Stimulated activated effector memory CD8-positive, alpha-beta T cell treated with anti-CD3 and anti-CD28 coated beads, Interleukin-12 subunit alpha, Interleukin-12 subunit beta, amount 100 ng/mL, for 72 hours (primary cell): ENCODE data around the gene C17orf75.
"Not testable (repeated sequence)": the region's sequence is repeated elsewhere in the genome, so short reads cannot be mapped to it uniquely, and the experiment has no call there.

Source experiments
- ATAC-seq: fragments of 150-1000 bp; cut with Tn5 transposase; 2 replicates; pipeline ENCODE4 v1.10.0; 2021
- DNase-seq, 2 donors: peaks; one replicate each; pipeline ENCODE4 v3.0.0; 2021 to 2022; ENCODE audit warnings: low spot score in 2 of 2
- H3K27ac Mint-ChIP-seq: one replicate; pipeline ENCODE4 v1.8.0; 2022; ENCODE audit warnings: mild to moderate bottlenecking, mixed read lengths
- H3K36me3 Mint-ChIP-seq: one replicate; pipeline ENCODE4 v1.8.0; 2022; ENCODE audit warnings: mild to moderate bottlenecking, mixed read lengths
- H3K4me1 Mint-ChIP-seq: one replicate; pipeline ENCODE4 v1.8.0; 2022; ENCODE audit warnings: mixed read lengths
- H3K4me3 Mint-ChIP-seq: one replicate; pipeline ENCODE4 v1.8.0; 2022; ENCODE audit warnings: mild to moderate bottlenecking, mixed read lengths
- H3K9me3 Mint-ChIP-seq: one replicate; pipeline ENCODE4 v1.8.0; 2022; ENCODE audit warnings: mixed read lengths

The C17orf75 gene

GRCh38 chr17:32341857-32342602, at the start of gene C17orf75:
Gene C17orf75, minus strand, starts transcription at chr17:32342173. Its CDS starts 34 bp downstream, at chr17:32342139.
- peak within 1 kb of the TSS; percentile 95 for H3K27ac Mint-ChIP-seq
- peak within 1 kb of the TSS; percentile 98 for H3K4me3 Mint-ChIP-seq
- H3K9me3 Mint-ChIP-seq: no peaks in the 10 kb centered on the region

DNA sequence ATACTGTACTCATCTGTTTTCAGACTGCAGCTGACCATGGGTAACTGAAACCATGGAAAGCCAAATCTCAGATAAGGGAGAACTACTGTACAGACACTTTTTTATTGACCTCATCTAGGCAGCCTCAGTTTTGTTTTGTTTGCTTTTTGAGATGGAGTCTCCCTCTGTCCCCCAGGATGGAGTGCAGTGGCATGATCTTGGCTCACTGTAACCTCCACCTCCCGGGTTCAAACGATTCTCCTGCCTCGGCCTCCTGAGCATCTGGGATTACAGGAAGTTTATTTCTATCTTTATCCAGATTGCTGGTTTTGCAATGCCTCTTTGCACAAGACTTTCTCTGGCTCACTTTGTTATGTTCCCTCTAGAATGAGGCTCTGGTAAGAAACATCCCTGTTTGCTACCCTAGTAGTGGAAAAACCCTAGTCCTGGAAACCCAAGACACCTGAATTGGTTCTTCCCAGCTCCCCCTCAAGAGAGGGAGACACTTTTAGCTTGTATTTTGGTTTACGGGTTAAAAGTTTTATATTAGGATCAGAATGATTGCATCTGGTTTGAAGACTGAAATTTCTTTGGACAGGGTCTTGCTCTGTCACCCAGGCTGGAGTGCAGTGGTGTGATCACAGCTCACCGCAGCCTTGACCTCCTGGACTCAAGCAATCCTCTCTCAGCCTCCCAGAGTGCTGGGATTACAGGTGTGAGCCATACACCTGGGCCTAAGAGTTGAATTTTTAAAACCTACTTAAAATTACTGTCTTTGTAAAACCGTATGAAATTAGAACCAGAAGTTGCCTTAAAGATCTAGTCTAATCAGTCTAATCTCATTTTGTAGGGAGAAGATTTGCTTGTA, 46.9 kb upstream of the C17orf75 start:
- ATAC-seq: no peak
- H3K4me3 Mint-ChIP-seq: no peak overlapping the region
- DNase-seq: no peak
- no peaks in the 10 kb centered on the region for H3K4me1 Mint-ChIP-seq
- H3K27ac Mint-ChIP-seq: no peak overlapping the region
- no peaks in the 10 kb centered on the region for H3K9me3 Mint-ChIP-seq
- peaks cover 61% of the 10 kb centered on the region for H3K36me3 Mint-ChIP-seq

More at GRCh38 chr17:32341857-32342602, at the start of gene C17orf75:
- ATAC-seq: peak; percentile 93
- peaks cover 10% of the 10 kb centered on the region for H3K4me1 Mint-ChIP-seq
- peaks cover 36% of the 10 kb centered on the region for H3K36me3 Mint-ChIP-seq
- DNase-seq: peak; percentile 69 to 92

GRCh38 chr17:32388128-32388527, 46.2 kb upstream of the C17orf75 start:
- H3K4me1 Mint-ChIP-seq, ATAC-seq, H3K27ac Mint-ChIP-seq, H3K9me3 Mint-ChIP-seq, H3K4me3 Mint-ChIP-seq, DNase-seq: not testable (repeated sequence)
- peaks cover 66% of the 10 kb centered on the region for H3K36me3 Mint-ChIP-seq

- no peak for DNase-seq
- ATAC-seq: peak; percentile 77
- peaks cover 6% of the 10 kb centered on the region for H3K4me1 Mint-ChIP-seq
- no peaks in the 10 kb centered on the region for H3K9me3 Mint-ChIP-seq
- no peak overlapping the region for H3K27ac Mint-ChIP-seq
- peaks cover 79% of the 10 kb centered on the region for H3K36me3 Mint-ChIP-seq
- H3K4me3 Mint-ChIP-seq: no peak overlapping the region
Measured at GRCh38 chr17:32386844-32387243, 44.9 kb upstream of the C17orf75 start.

DNA sequence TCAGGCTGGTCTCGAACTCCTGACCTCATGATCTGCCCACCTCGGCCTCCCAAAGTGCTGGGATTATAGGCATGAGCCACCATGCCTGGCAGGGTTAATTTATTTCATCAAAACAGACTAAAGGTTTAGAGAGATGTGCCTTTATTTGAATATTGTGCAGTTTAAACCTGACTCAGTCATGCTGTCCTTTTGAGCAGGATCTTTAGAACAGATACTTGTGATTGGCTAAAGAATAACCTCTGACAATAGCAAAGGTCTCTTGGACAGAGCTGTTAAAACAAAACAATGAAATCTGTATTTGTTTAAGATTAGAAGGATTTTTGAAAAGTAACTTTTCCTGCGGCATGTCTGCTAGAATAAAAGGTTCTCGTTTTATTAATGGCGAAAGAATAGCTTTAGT, 44.0 kb upstream of the C17orf75 start:
- Mint-ChIP-seq H3K9me3 (no peaks in the 10 kb centered on the region), H3K36me3 (peaks cover 80% of the 10 kb centered on the region), H3K4me1 (peaks cover 6% of the 10 kb centered on the region), H3K4me3 (no peak overlapping the region), H3K27ac (no peak overlapping the region)
- DNase-seq (no peak), ATAC-seq (no peak)

DNA sequence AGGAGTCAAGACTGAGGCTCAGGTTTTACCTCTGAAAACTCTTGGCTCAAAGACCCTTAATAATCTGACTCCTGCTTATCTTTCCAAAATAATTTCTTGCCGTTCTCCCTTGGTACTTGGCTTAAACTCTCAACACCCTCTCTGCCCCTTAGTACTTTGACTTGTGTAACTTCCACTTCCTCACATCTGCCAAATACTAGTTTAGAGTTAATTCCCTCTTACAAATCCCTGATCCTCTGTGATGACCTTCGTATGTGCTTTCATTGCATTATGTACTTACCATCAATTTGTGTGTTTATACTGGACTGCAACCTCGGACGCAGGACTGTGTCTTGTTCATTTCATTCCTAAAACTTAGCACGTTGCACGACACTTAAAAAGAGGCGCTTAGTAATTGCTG, 43.1 kb upstream of the C17orf75 start:
- ATAC-seq: no peak
- no peak for DNase-seq
- no peak overlapping the region for H3K27ac Mint-ChIP-seq
- H3K4me1 Mint-ChIP-seq: peaks cover 6% of the 10 kb centered on the region
- no peak overlapping the region for H3K4me3 Mint-ChIP-seq
- H3K9me3 Mint-ChIP-seq: no peaks in the 10 kb centered on the region
- peaks cover 81% of the 10 kb centered on the region for H3K36me3 Mint-ChIP-seq

- no peaks in the 10 kb centered on the region for H3K9me3 Mint-ChIP-seq
- ATAC-seq (no peak), DNase-seq (no peak)
- no peak overlapping the region for H3K4me3 Mint-ChIP-seq
- no peak overlapping the region for H3K27ac Mint-ChIP-seq
- peaks cover 6% of the 10 kb centered on the region for H3K4me1 Mint-ChIP-seq
- H3K36me3 Mint-ChIP-seq: peaks cover 88% of the 10 kb centered on the region
Measured at GRCh38 chr17:32383926-32384434, 42.0 kb upstream of the C17orf75 start.

- peaks cover 6% of the 10 kb centered on the region for H3K4me1 Mint-ChIP-seq
- no peaks in the 10 kb centered on the region for H3K9me3 Mint-ChIP-seq
- DNase-seq (no peak), ATAC-seq (no peak)
- peak overlapping the region; percentile 17 for H3K27ac Mint-ChIP-seq
- H3K4me3 Mint-ChIP-seq: no peak overlapping the region
- H3K36me3 Mint-ChIP-seq: peaks cover 89% of the 10 kb centered on the region
Measured at GRCh38 chr17:32382526-32383223, 40.7 kb upstream of the C17orf75 start.

DNA sequence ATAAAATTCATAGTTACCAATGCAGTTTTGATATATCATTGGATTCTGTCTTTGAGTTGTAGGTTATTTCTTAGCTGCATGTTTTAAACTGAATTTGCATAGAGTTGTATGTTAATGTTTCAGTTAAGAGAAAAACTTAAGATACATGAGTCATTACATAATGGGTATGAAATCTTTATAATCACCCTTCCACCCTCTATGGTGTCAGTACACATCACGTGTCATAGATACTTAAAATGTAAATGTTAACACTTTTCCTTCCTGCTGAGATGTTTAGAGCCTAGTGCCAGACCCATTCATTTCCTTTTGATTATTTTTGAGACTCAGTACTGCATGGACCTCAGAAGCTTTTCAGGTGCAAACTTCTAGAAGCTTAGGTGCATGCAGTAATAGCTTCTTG, 28.5 kb upstream of the C17orf75 start:
- ATAC-seq: no peak
- H3K4me3 Mint-ChIP-seq: no peak overlapping the region
- H3K4me1 Mint-ChIP-seq: peaks cover 16% of the 10 kb centered on the region

DNA sequence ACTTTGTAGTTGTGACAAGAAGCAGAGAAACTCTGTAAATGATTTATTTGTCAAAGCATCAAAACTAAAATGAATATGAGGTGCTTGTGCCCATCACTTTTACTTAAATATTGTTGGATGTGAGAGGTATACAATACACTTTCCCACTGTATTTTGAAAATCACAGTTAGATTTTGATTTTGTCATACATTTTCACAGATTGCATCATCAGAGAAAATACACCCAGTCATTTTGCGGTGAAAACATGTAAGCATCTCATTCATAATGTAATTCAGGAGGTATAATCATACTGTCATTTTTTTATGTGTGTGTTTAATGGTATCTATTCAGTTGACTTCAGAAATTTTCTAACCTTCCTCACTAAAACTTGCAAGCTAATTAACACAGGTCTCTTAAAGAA, 19.3 kb upstream of the C17orf75 start:
- H3K9me3 Mint-ChIP-seq: no peaks in the 10 kb centered on the region
- peaks cover 23% of the 10 kb centered on the region for H3K4me1 Mint-ChIP-seq
- DNase-seq (no peak), ATAC-seq (no peak)
- peaks cover 100% of the 10 kb centered on the region for H3K36me3 Mint-ChIP-seq
- H3K27ac Mint-ChIP-seq: no peak overlapping the region
- H3K4me3 Mint-ChIP-seq: no peak overlapping the region

More for the DNA sequence above, 28.5 kb upstream of the C17orf75 start:
- Mint-ChIP-seq H3K36me3 (peaks cover 100% of the 10 kb centered on the region), H3K9me3 (no peaks in the 10 kb centered on the region), H3K27ac (no peak overlapping the region)
- no peak for DNase-seq

GRCh38 chr17:32357615-32358014, 15.6 kb upstream of the C17orf75 start:
- Mint-ChIP-seq H3K9me3 (no peaks in the 10 kb centered on the region), H3K27ac (no peak overlapping the region), H3K36me3 (peaks cover 100% of the 10 kb centered on the region), H3K4me1 (peaks cover 42% of the 10 kb centered on the region), H3K4me3 (no peak overlapping the region)
- no peak for ATAC-seq
- DNase-seq: no peak

- H3K27ac Mint-ChIP-seq: no peak overlapping the region
- H3K36me3 Mint-ChIP-seq: peaks cover 100% of the 10 kb centered on the region
- no peak for DNase-seq
Measured at GRCh38 chr17:32356750-32357149, 14.8 kb upstream of the C17orf75 start.

GRCh38 chr17:32356378-32356743, 14.4 kb upstream of the C17orf75 start:
- no peak overlapping the region for H3K4me3 Mint-ChIP-seq
- peaks cover 36% of the 10 kb centered on the region for H3K4me1 Mint-ChIP-seq
- DNase-seq: no peak
- no peak for ATAC-seq
- no peak overlapping the region for H3K27ac Mint-ChIP-seq
- no peaks in the 10 kb centered on the region for H3K9me3 Mint-ChIP-seq
- peaks cover 100% of the 10 kb centered on the region for H3K36me3 Mint-ChIP-seq

More at GRCh38 chr17:32356750-32357149, 14.8 kb upstream of the C17orf75 start:
- no peak for ATAC-seq
- no peak overlapping the region for H3K4me3 Mint-ChIP-seq
- H3K4me1 Mint-ChIP-seq: peaks cover 38% of the 10 kb centered on the region
- no peaks in the 10 kb centered on the region for H3K9me3 Mint-ChIP-seq

DNA sequence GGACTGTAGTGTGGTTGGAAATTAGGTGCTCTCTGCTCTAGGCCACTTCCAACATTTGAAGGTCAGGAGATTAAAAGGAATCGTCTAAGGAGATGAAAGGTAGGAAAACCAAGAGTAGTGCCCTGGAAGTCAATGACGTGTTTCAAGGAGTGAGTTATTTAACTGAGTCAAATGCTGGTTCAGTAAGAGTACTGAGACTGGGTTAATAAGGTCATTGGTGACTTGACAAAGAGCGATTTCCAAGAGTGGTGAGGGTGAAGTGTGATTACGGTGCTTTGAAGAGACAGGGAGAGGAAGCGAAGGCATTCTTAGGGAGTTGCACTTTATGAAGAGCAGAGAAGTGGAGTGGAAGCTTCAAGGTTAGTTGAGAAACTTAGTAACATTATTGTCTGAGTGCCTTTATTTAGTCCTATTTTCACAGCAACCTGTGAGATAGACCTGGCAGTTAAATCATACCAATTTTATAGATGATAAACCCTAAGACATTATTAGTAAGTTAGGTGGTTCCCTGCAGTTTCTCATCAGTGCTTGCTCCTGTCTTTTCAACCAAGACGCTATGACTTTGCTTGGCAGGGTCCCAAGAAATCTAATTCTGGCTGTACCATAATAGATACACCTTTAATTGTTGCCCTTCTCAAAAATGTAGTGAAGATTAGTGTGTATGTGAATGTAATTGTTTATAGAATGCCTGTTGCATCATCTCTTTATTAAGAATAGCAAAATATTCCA, 13.8 kb upstream of the C17orf75 start:
- H3K4me3 Mint-ChIP-seq: peak overlapping the region; percentile 97
- peak overlapping the region; percentile 41 for H3K27ac Mint-ChIP-seq
- ATAC-seq: peak; percentile 44
- peaks cover 100% of the 10 kb centered on the region for H3K36me3 Mint-ChIP-seq
- no peak for DNase-seq
- H3K4me1 Mint-ChIP-seq: peaks cover 36% of the 10 kb centered on the region
- H3K9me3 Mint-ChIP-seq: no peaks in the 10 kb centered on the region
